HepG2 (cell line): ENCODE data around the gene DMRTA2. TPM values are rescaled to one million over a fixed set of nuclear protein-coding genes. Genes with fewer than 3 reads are reported as not detected.

Source experiments
- ATAC-seq: fragments of 200-7000 bp; cut with Tn5 transposase; 3 replicates; pipeline ENCODE4 v1.9.1; 2020; ENCODE audit warnings: mild to moderate bottlenecking, moderate library complexity
- BruUV-seq: library from RNA; stranded (reverse); fragments of 400-500 nt; replicated peaks from 2 replicates; lab custom pipeline; 2021; lab: Mats Ljungman, UMichigan
- CTCF ChIA-PET: fragments of 300-600 bp; formaldehyde crosslinking; extraction: SDS; loops from one replicate; lab custom pipeline; 2021; ENCODE audit warnings: low total read pairs, inconsistent platforms, low intra/inter-chr PET ratio; lab: Yijun Ruan, JAX
- POLR2A ChIA-PET: fragments of 350-600 bp; sonication (Branson Sonifier 250); formaldehyde crosslinking; loops from one replicate; lab custom pipeline; 2020; ENCODE audit warnings: antibody characterized with exemption, inconsistent platforms; lab: Yijun Ruan, JAX
- DNase-seq: peaks from one replicate; pipeline ENCODE4 v3.0.0-alpha.2; 2015; ENCODE audit warnings: low spot score
- FAIRE-seq: peaks from 3 replicates; lab custom pipeline; 2011; peaks lifted over from hg19 to GRCh38; lab: Jason Lieb, UNC
- H2AFZ ChIP-seq: one replicate; pipeline ENCODE4 v1.6.1; 2011; ENCODE audit warnings: low read length, inconsistent platforms
- H3K27ac ChIP-seq: fragments of 300-600 bp; 3 replicates; pipeline ENCODE4 v1.8.0; 2011; ENCODE audit warnings: mixed run types, mild to moderate bottlenecking, mixed read lengths, low read length, inconsistent platforms; ENCODE audit not compliant: insufficient read depth; ENCODE audit errors: extremely low read length
- H3K27me3 ChIP-seq, 2 experiments: fragments of 200-600 bp in 1 of 2; 2 replicates in 1 of 2; 3 replicates in 1 of 2; pipeline versions ENCODE4 v1.6.0 to v1.8.0; 2011; ENCODE audit warnings: low read length in 2 of 2, mild to moderate bottlenecking in 2 of 2, moderate library complexity in 2 of 2, inconsistent platforms in 1 of 2; ENCODE audit not compliant: insufficient read depth in 2 of 2, control insufficient read depth in 1 of 2
- H3K36me3 ChIP-seq, 2 experiments: fragments of 200-600 bp in 1 of 2; replicated peaks in 1 of 2; 2 replicates in 1 of 2; 3 replicates in 1 of 2; pipeline versions ENCODE4 v1.5.1 to v1.8.0; 2011; ENCODE audit warnings: low read length in 2 of 2, inconsistent platforms in 1 of 2; ENCODE audit not compliant: insufficient read depth in 2 of 2, control insufficient read depth in 1 of 2
- H3K4me1 ChIP-seq: 2 replicates; pipeline ENCODE4 v1.5.1; 2012; ENCODE audit warnings: low read length, inconsistent platforms; ENCODE audit not compliant: insufficient read depth
- H3K4me2 ChIP-seq: 2 replicates; pipeline ENCODE4 v1.6.0; 2011; ENCODE audit warnings: low read depth, low read length, inconsistent platforms
- H3K4me3 ChIP-seq, 3 experiments: fragments of 200-600 bp in 1 of 3; sonication (generic), shearing (Covaris generic) in 1 of 3; replicated peaks in 1 of 3; 2 replicates each; pipeline ENCODE4 v1.5.1; 2011 to 2016; ENCODE audit warnings: low read length in 3 of 3, inconsistent platforms in 2 of 3, low read depth in 2 of 3, mild to moderate bottlenecking in 2 of 3, control low read depth in 1 of 3, mixed read lengths in 1 of 3; ENCODE audit not compliant: insufficient read depth in 1 of 3
- H3K79me2 ChIP-seq: one replicate; pipeline ENCODE4 v1.6.1; 2011; ENCODE audit warnings: low read length, inconsistent platforms; ENCODE audit not compliant: insufficient read depth
- H3K9ac ChIP-seq: 2 replicates; pipeline ENCODE4 v1.6.0; 2011; ENCODE audit warnings: mild to moderate bottlenecking, low read depth, low read length, inconsistent platforms; ENCODE audit not compliant: insufficient read depth
- H3K9me3 ChIP-seq: 2 replicates; pipeline ENCODE4 v1.5.1; 2012; ENCODE audit warnings: mild to moderate bottlenecking, low read length
- H4K20me1 ChIP-seq: 2 replicates; pipeline ENCODE4 v1.6.0; 2011; ENCODE audit warnings: inconsistent platforms, mild to moderate bottlenecking, low read length, moderate library complexity; ENCODE audit not compliant: insufficient read depth
- GATAD2A ChIP-seq: IDR thresholded peaks from 2 replicates; pipeline ENCODE4 v1.6.1; 2016
- HNRNPUL1 ChIP-seq: fragments of 200-400 bp; formaldehyde crosslinking; IDR thresholded peaks from 2 replicates; pipeline ENCODE4 v1.6.1; 2017; ENCODE audit warnings: low read depth, mild to moderate bottlenecking, low read length, moderate library complexity
- MIXL1 ChIP-seq: IDR thresholded peaks from 2 replicates; pipeline ENCODE4 v1.6.1; 2016
- MTF1 ChIP-seq: sonication (generic); formaldehyde crosslinking; IDR thresholded peaks from 2 replicates; pipeline ENCODE4 v1.5.0; 2020; ENCODE audit warnings: missing genetic modification reagents
- NCOA5 ChIP-seq: sonication (generic); formaldehyde crosslinking; IDR thresholded peaks from 2 replicates; pipeline ENCODE4 v1.4.0; 2020; ENCODE audit warnings: missing genetic modification reagents
- TAF1 ChIP-seq: sonication (generic); formaldehyde crosslinking; IDR thresholded peaks from 2 replicates; pipeline ENCODE4 v1.4.0; 2020; ENCODE audit warnings: missing genetic modification reagents
- WIZ ChIP-seq: sonication (generic); formaldehyde crosslinking; IDR thresholded peaks from 2 replicates; pipeline ENCODE4 v1.5.1; 2020; ENCODE audit warnings: mild to moderate bottlenecking, missing genetic modification reagents
- ZBTB43 ChIP-seq: sonication (generic); formaldehyde crosslinking; conservative IDR thresholded peaks from 2 replicates; pipeline ENCODE4 v1.4.0; 2020; ENCODE audit warnings: missing genetic modification reagents
- ZBTB49 ChIP-seq: sonication (generic); formaldehyde crosslinking; IDR thresholded peaks from 2 replicates; pipeline ENCODE4 v1.4.0; 2020; ENCODE audit warnings: missing genetic modification reagents, borderline replicate concordance
- ZMAT5 ChIP-seq: sonication (generic); formaldehyde crosslinking; IDR thresholded peaks from 2 replicates; pipeline ENCODE4 v1.5.0; 2020; ENCODE audit warnings: mild to moderate bottlenecking, low read depth, missing genetic modification reagents, borderline replicate concordance
- ZNF10 ChIP-seq: sonication (generic); formaldehyde crosslinking; IDR thresholded peaks from 2 replicates; pipeline ENCODE4 v1.4.0; 2020; ENCODE audit warnings: mild to moderate bottlenecking, low read depth, missing genetic modification reagents, borderline replicate concordance
- ZNF264 ChIP-seq: sonication (generic); formaldehyde crosslinking; IDR thresholded peaks from 2 replicates; pipeline ENCODE4 v1.4.0; 2020; ENCODE audit warnings: missing genetic modification reagents
- ZNF784 ChIP-seq: sonication (generic); formaldehyde crosslinking; IDR thresholded peaks from 2 replicates; pipeline ENCODE4 v1.5.1; 2020; ENCODE audit warnings: missing genetic modification reagents, mild to moderate bottlenecking, borderline replicate concordance
- ZSCAN21 ChIP-seq: sonication (generic); formaldehyde crosslinking; IDR thresholded peaks from 2 replicates; pipeline ENCODE4 v1.8.0; 2022; ENCODE audit warnings: mild to moderate bottlenecking, missing genetic modification reagents, moderate library complexity, borderline replicate concordance
- WGBS: methylation state at CpG from one replicate; pipeline ENCODE4 v1.1.6; 2017; ENCODE audit warnings: low lambda C conversion rate; 5-methylcytosine and 5-hydroxymethylcytosine counted together
- in situ Hi-C: cut with HindIII; loops from 2 replicates; pipeline ENCODE4 v1.10.0; 2017; ENCODE audit warnings: low pct_unique_long_range_greater_than_20kb; ENCODE audit not compliant: extremely low pct_ligation_motif_present
- intact Hi-C: fragments of 100-400 bp; cut with micrococcal nuclease; formaldehyde crosslinking; loops from one replicate; pipeline ENCODE4 v1.10.0; 2022; ENCODE audit not compliant: unreplicated experiment
- polyA plus RNA-seq, 8 experiments: library from polyadenylated mRNA; depleted of rRNA in 3 of 8; stranded (reverse) in 7 of 8; unstranded in 1 of 8; fragments of >200 nt; fragmentation: Illumina TruSeq in 4 of 8; extraction: Trizol in 4 of 8; gene quantifications; 2 replicates each; pipeline versions ENCODE4 v1.2.1 to v1.2.3, GENCODE V29; 2011 to 2016; ENCODE audit warnings: low read depth in 4 of 8, missing spikeins in 1 of 8, mixed read lengths in 1 of 8; ENCODE audit not compliant: insufficient read depth in 1 of 8
- total RNA-seq, 5 experiments: library from RNA; depleted of rRNA; stranded (reverse); fragments of >200 nt; fragmentation: Illumina TruSeq; extraction: Trizol; gene quantifications; 2 replicates each; pipeline ENCODE4 v1.2.3, GENCODE V29; 2016; ENCODE audit warnings: low read depth in 1 of 5

DMRTA2 gene
- total and polyA plus RNA-seq, 2 of the 13 experiments (the other 11 are each of a cell fraction or from before 2014, with no cell fraction given) = not detected

- 76% methylated on average over 23 of the region's 23 CpGs for whole genome bisulfite sequencing
- no peak overlapping the region for H2AFZ ChIP-seq
- H3K79me2 ChIP-seq = no peaks in the 10 kb centered on the region
- H3K27ac ChIP-seq = no peak overlapping the region
- no peaks in the 10 kb centered on the region for H3K9me3 ChIP-seq
- no peaks in the 10 kb centered on the region for H3K36me3 ChIP-seq
- FAIRE-seq (no peak), DNase-seq (no peak), ATAC-seq (no peak)
- no peaks in the 10 kb centered on the region for H4K20me1 ChIP-seq
- H3K9ac ChIP-seq = no peak overlapping the region
- no peak overlapping the region for H3K4me2 ChIP-seq
- intact Hi-C loops = no loop called here
- no peak overlapping the region for H3K4me3 ChIP-seq
- peaks cover 14 to 77% of the 10 kb centered on the region in 2 experiments for H3K27me3 ChIP-seq
- peaks cover 11% of the 10 kb centered on the region for H3K4me1 ChIP-seq
- ChIA-PET CTCF (no interaction called here), POLR2A (no interaction called here)
- no TSS peak for BruUV-seq
- in situ Hi-C loops = no loop called here
- TF ChIP-seq ZNF784 (CRISPR knock-in tag) (no peak), GATAD2A (CRISPR knock-in tag) (no peak), ZNF264 (CRISPR knock-in tag) (no peak), ZSCAN21 (no peak), NCOA5 (no peak), ZMAT5 (CRISPR knock-in tag) (no peak)
These were observed 5.7 kb downstream of the DMRTA2 start for GRCh38 chr1:50417507-50417906.

GRCh38 chr1:50416553-50417453, 6.4 kb downstream of the DMRTA2 start:
- Histone ChIP-seq H4K20me1 (no peaks in the 10 kb centered on the region), H2AFZ (no peak overlapping the region), H3K27ac (no peak overlapping the region), H3K4me1 (peaks cover 11% of the 10 kb centered on the region), H3K4me2 (no peak overlapping the region), H3K4me3 (no peak overlapping the region), H3K36me3 (no peaks in the 10 kb centered on the region), H3K79me2 (no peaks in the 10 kb centered on the region), H3K9me3 (no peaks in the 10 kb centered on the region), H3K9ac (no peak overlapping the region), H3K27me3 (peaks cover 14 to 70% of the 10 kb centered on the region in 2 experiments)
- in situ Hi-C loops (no loop called here), intact Hi-C loops (no loop called here)
- ChIA-PET CTCF (no interaction called here), POLR2A (no interaction called here)
- DNase-seq (no peak), ATAC-seq (no peak), FAIRE-seq (no peak)
- WGBS = 41% methylated on average over 32 of the region's 46 CpGs
- BruUV-seq = no TSS peak
- no peak for TF ChIP-seq TAF1 (CRISPR knock-in tag)
- no peak for TF ChIP-seq HNRNPUL1
- no peak for TF ChIP-seq ZBTB49 (CRISPR knock-in tag)
- TF ChIP-seq MTF1 (CRISPR knock-in tag) = no peak
- no peak for TF ChIP-seq WIZ
- TF ChIP-seq ZNF10 = no peak
- no peak for TF ChIP-seq MIXL1 (CRISPR knock-in tag)
- no peak for TF ChIP-seq ZBTB43 (CRISPR knock-in tag)
